Mucosa of gallbladder (tissue), 1 donor: ENCODE results near the gene COX7C. TPM values are rescaled to one million over a fixed set of nuclear protein-coding genes. Genes with fewer than 3 reads are reported as not detected.
"Not testable (repeated sequence)": the region's sequence is repeated elsewhere in the genome, so short reads cannot be mapped to it uniquely, and the experiment has no call there.

ENCODE experiments used
- DNase-seq: peaks from one replicate; pipeline ENCODE4 v3.0.0-alpha.2; 2020; ENCODE audit warnings: low spot score
- total RNA-seq: library from RNA; stranded (reverse); gene quantifications from one replicate; pipeline ENCODE4 v1.2.1, GENCODE V29; 2021
- donor health status: DM: no; HTN: no; CAD: no.

Gene COX7C, protein sequence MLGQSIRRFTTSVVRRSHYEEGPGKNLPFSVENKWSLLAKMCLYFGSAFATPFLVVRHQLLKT
- 644 TPM for total RNA-seq

- peak; percentile 97 for DNase-seq
These were observed at the start of gene COX7C for GRCh38 chr5:86617756-86618576. Gene COX7C (plus strand): TSS chr5:86617941. CDS start chr5:86618056, 115 bp downstream.

- not testable (repeated sequence) for DNase-seq
These were observed 48.0 kb upstream of the COX7C start for GRCh38 chr5:86569522-86570426.

- no peak for DNase-seq
These were observed 47.2 kb upstream of the COX7C start for GRCh38 chr5:86570427-86571083.

GRCh38 chr5:86571109-86571508 is 46.6 kb upstream of the COX7C start:
- not testable (repeated sequence) for DNase-seq

- no peak for DNase-seq
These were observed 44.8 kb upstream of the COX7C start for GRCh38 chr5:86572825-86573517.

DNA sequence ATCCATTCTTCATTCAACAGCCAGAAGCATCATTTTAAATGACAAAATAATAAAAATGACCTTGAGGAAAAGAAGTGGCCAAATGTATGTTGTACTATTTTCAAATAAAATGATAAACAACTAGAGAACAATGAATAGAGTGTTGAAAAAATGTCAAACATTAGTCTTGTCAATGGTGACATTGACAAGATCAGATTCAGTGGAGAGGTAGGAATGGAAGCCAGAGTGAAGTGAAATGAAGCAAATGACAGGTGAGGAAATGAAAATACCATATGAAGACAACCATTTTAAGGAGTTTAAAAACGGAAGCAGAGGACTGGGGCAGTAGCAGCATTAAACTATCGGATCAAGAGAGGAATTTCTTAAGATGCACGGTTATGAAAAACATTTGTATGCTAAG is 38.2 kb upstream of the COX7C start:
- DNase-seq: no peak

DNA sequence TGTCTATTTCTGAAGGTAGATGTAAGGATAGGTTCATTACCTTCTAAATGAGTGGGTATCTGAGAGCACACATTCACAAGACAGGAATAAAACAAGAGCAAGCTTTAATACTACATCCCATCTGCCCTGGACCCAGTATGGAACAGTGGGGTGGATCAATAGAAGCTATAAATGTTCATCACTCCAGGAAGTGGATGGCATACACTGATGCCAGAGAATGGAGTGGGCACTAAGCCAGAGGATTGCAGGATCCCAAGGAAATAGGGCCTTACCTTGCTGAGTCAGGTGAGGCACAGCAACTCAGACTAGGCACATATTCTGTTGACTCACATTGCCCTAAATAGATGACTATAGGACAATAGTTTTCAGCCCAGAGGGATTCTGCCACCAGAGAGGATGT is 21.3 kb upstream of the COX7C start:
- DNase-seq: peak; percentile 78

DNA sequence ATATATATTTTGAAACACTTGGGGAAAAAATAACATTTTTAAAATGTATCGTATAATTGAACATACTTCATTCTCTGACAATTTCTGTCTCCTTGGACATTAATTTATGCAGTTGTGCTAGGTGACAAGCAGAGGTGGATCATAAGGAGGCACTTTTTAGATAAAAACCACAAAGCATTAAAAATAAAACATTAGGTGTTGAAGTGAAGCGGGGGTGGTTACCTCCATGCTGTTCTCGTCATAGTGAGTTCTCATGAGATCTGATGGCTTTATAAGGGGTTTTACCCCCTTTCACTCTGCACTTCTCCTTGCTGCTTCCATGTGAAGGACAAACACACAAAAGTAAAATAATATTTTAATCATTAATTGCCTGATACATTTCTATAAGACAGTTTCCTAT is 11.9 kb upstream of the COX7C start:
- no peak for DNase-seq

DNA sequence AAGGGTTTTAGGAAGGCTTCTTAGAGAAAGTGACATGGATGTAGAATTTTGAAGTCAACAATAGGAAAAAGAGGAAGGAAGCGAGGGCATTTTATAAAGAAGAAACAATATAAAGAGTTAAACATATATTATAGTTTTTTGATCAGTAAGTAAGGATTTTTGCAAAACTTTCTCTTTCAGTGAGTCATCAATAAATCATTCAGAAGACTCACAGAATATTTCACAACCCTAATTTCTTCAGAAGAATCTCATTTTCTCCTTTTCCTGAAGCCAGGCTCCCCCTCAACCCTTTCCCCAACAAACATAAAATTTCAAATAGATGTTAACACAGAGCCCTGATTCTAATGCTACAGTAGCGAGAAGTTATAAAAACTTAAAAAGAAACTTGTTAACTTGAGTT is 4.3 kb upstream of the COX7C start:
- DNase-seq: no peak

GRCh38 chr5:86617309-86617755 is 409 bp upstream of the COX7C start:
- no peak for DNase-seq

- no peak for DNase-seq
These were observed 6.2 kb downstream of the COX7C start for GRCh38 chr5:86623785-86624483.

DNA sequence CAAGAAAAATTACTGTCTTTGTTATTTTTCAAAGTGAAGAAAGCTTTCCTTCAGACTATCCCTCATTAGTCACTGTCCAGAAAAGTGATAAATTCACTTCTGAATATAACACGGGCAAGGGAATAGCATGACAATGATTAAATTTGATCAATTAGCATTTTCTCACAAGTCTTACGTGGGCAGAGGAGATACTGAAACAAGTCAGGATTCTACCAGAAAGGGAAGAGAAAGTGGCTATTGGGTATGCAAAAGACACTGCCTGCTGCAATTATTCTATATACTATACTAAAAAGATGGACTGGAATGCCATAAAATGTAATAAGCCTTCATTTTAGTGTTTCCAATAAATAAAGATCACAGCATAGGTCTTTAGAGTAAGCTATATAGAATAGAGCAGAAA is 7.4 kb downstream of the COX7C start:
- DNase-seq: no peak

- no peak for DNase-seq
These were observed 8.4 kb downstream of the COX7C start for GRCh38 chr5:86626149-86626548.

GRCh38 chr5:86631165-86631564 is 13.4 kb downstream of the COX7C start:
- DNase-seq: no peak

DNA sequence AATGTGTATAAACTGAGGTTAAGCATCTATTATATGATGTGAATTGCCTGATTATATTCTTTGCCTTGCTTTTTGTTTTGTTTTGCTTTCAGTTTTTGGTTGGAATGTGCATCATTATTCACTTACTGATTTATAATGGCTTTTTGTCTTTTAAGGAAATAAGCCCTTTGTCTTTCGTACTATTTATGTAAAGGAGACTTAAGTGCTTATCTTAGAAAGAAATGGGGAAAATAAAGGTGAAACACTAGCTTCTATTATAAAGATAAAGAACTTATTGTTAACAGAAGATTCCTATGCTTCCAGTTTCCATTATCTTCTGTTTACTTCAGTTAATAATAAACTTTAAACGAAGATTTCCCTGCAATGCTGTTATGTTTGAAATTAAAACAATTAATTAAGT is 23.3 kb downstream of the COX7C start:
- no peak for DNase-seq

DNA sequence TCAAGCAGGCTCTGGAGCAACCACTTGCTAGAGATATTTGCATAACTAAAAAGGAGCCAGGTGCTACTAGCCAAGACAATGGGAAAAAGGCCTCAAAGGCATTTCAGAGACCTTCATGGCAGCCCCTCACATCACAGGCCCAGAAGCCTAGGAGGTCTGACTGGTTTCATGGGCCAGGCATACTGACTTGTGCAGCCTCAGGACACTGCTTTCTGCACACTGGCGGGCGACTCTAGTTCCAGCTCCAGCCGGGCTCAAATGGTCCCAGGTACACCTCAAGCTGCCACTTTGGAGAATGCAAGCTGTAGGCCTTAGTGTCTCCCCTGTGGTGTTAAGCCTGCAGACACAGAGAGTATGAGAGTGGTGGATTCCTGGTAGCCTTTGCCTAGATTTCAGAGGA is 27.1 kb downstream of the COX7C start:
- no peak for DNase-seq

- DNase-seq: no peak
These were observed 28.1 kb downstream of the COX7C start for GRCh38 chr5:86645885-86646284.

DNA sequence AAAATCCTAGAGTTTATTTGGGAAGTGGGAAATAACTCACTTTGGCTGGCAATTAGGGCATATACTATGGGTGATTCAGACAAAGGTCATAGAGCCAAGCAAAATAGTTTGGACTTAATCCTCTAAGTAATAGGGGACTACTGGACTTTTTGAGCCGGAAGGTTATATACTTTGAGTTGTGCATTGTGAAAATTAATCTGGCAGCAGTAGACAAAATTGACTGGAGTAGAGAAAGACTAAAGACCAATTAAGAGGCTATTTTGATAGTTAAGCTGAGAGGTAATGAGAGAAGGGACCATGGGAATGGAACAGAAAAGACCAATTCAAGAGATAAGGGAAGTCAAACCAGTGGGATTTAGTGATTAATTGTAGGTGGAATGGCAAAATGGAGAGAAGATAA is 28.9 kb downstream of the COX7C start:
- no peak for DNase-seq

DNA sequence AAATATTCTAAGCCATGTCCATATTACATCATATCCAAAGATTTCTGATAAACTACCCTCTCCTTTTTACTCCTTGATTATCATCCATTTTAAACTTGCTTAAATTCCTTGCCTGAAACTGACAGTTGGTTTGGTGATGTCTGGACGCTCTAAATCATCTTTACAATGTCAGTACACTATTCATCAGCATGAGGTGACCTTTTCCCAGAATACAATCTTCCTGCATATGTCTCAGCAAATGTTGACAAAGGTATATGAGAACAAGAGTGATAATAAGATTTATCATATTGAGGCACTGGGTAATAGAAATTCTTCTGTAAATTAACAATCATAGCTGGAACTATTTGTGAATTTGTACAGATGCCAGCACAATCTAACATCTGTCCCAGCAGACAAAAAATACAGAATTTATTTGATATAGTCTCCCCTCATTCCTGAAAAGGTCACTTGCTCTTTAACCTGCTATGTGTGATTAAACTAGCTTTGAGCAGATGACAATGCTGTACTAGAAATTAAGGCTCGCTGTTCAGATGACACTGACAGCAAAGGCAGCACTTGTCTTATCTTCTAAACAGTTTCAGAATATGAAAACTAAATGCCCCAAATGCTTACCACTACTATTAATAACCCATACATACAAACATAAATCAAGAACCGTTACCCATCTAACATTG is 32.2 kb downstream of the COX7C start:
- no peak for DNase-seq

GRCh38 chr5:86660771-86661170 is 43.0 kb downstream of the COX7C start:
- DNase-seq: not testable (repeated sequence)
